H9 (cell line): ENCODE data around the gene GOLGA3. TPM values are rescaled to one million over a fixed set of nuclear protein-coding genes. Genes with fewer than 3 reads are reported as not detected.

ENCODE experiments used
- DNase-seq: peaks from one replicate; pipeline ENCODE4 v3.0.0-alpha.2; 2017
- H2AFZ ChIP-seq: one replicate; pipeline ENCODE4 v1.6.1; 2013; ENCODE audit warnings: mild to moderate bottlenecking, low read length, control low read depth, moderate library complexity
- H2AK5ac ChIP-seq: 2 replicates; pipeline ENCODE4 v1.6.1; 2013; ENCODE audit warnings: low read length, control low read depth, mixed read lengths; ENCODE audit not compliant: insufficient read length
- H2BK120ac ChIP-seq: one replicate; pipeline ENCODE4 v1.6.1; 2013; ENCODE audit warnings: low read depth, mild to moderate bottlenecking, low read length, control low read depth, inconsistent platforms; ENCODE audit not compliant: poor library complexity, severe bottlenecking
- H2BK12ac ChIP-seq: 2 replicates; pipeline ENCODE4 v1.6.1; 2013; ENCODE audit warnings: low read length, control low read depth, mixed read lengths, low read depth; ENCODE audit not compliant: insufficient read length
- H2BK15ac ChIP-seq: 2 replicates; pipeline ENCODE4 v1.6.1; 2013; ENCODE audit warnings: low read depth, low read length, control low read depth
- H2BK20ac ChIP-seq: one replicate; pipeline ENCODE4 v1.6.1; 2013; ENCODE audit warnings: low read depth, mild to moderate bottlenecking, low read length, control low read depth, inconsistent platforms; ENCODE audit not compliant: poor library complexity, severe bottlenecking
- H2BK5ac ChIP-seq: 2 replicates; pipeline ENCODE4 v1.6.1; 2013; ENCODE audit warnings: low read length, control low read depth, mixed read lengths; ENCODE audit not compliant: insufficient read length
- H3K14ac ChIP-seq: 2 replicates; pipeline ENCODE4 v1.6.1; 2013; ENCODE audit warnings: low read length, control low read depth; ENCODE audit not compliant: insufficient read depth
- H3K18ac ChIP-seq: 2 replicates; pipeline ENCODE4 v1.6.1; 2013; ENCODE audit warnings: low read depth, mild to moderate bottlenecking, mixed read lengths, low read length, control low read depth; ENCODE audit not compliant: insufficient read length
- H3K23ac ChIP-seq: 2 replicates; pipeline ENCODE4 v1.6.1; 2013; ENCODE audit warnings: low read length, control low read depth, mixed read lengths, low read depth; ENCODE audit not compliant: insufficient read length
- H3K23me2 ChIP-seq: 2 replicates; pipeline ENCODE4 v1.6.1; 2013; ENCODE audit warnings: low read depth, mild to moderate bottlenecking, mixed read lengths, low read length, control low read depth; ENCODE audit not compliant: insufficient read length, poor library complexity, severe bottlenecking
- H3K27ac ChIP-seq: 2 replicates; pipeline ENCODE4 v1.5.1; 2013; ENCODE audit warnings: low read length, control low read depth, mixed read lengths, low read depth; ENCODE audit not compliant: insufficient read length
- H3K27me3 ChIP-seq: 2 replicates; pipeline ENCODE4 v1.6.1; 2013; ENCODE audit warnings: low read length, control low read depth, inconsistent platforms; ENCODE audit not compliant: insufficient read depth
- H3K4ac ChIP-seq: 2 replicates; pipeline ENCODE4 v1.6.1; 2013; ENCODE audit warnings: low read depth, mild to moderate bottlenecking, control low read depth, inconsistent platforms, low read length, moderate library complexity
- H3K4me1 ChIP-seq: 2 replicates; pipeline ENCODE4 v1.6.1; 2013; ENCODE audit warnings: low read length, control low read depth, inconsistent platforms; ENCODE audit not compliant: insufficient read depth
- H3K4me2 ChIP-seq: 2 replicates; pipeline ENCODE4 v1.6.1; 2013; ENCODE audit warnings: low read length, control low read depth, mixed read lengths; ENCODE audit not compliant: insufficient read length, insufficient read depth
- H3K56ac ChIP-seq: 2 replicates; pipeline ENCODE4 v1.6.1; 2013; ENCODE audit warnings: low read depth, mild to moderate bottlenecking, mixed read lengths, low read length, control low read depth; ENCODE audit not compliant: insufficient read length
- H3K79me1 ChIP-seq: 2 replicates; pipeline ENCODE4 v1.6.1; 2013; ENCODE audit warnings: low read depth, mild to moderate bottlenecking, moderate library complexity, low read length, control low read depth, inconsistent platforms; ENCODE audit not compliant: insufficient read depth, poor library complexity, severe bottlenecking
- H3K79me2 ChIP-seq: 2 replicates; pipeline ENCODE4 v1.6.1; 2013; ENCODE audit warnings: low read length, control low read depth, inconsistent platforms; ENCODE audit not compliant: insufficient read depth
- H3K9ac ChIP-seq: 2 replicates; pipeline ENCODE4 v1.6.1; 2013; ENCODE audit warnings: low read length, control low read depth, mixed read lengths; ENCODE audit not compliant: insufficient read length; ENCODE audit errors: extremely low read depth
- H3K9me3 ChIP-seq: one replicate; pipeline ENCODE4 v1.6.1; 2013; ENCODE audit warnings: low read depth, low read length, inconsistent platforms; ENCODE audit not compliant: control insufficient read depth
- H3T11ph ChIP-seq: one replicate; pipeline ENCODE4 v1.6.1; 2013; ENCODE audit warnings: mild to moderate bottlenecking, low read length, control low read depth, inconsistent platforms
- H4K20me1 ChIP-seq: one replicate; pipeline ENCODE4 v1.6.1; 2013; ENCODE audit not compliant: control insufficient read depth, insufficient read length, insufficient read depth
- H4K5ac ChIP-seq: 2 replicates; pipeline ENCODE4 v1.6.1; 2013; ENCODE audit warnings: low read depth, mild to moderate bottlenecking, mixed read lengths, low read length, control low read depth; ENCODE audit not compliant: insufficient read length
- H4K8ac ChIP-seq: replicated peaks from 2 replicates; pipeline ENCODE4 v1.6.1; 2013; ENCODE audit warnings: low read length, control low read depth, mixed read lengths, low read depth; ENCODE audit not compliant: insufficient read length
- H4K91ac ChIP-seq: 2 replicates; pipeline ENCODE4 v1.6.1; 2013; ENCODE audit warnings: low read depth, mild to moderate bottlenecking, moderate library complexity, mixed read lengths, low read length, control low read depth; ENCODE audit not compliant: insufficient read length
- H3K27ac Mint-ChIP-seq, 3 experiments: 2 replicates in 2 of 3; 3 replicates in 1 of 3; pipeline ENCODE4 v1.8.0; 2020 to 2021; ENCODE audit warnings: mixed read lengths in 3 of 3, mild to moderate bottlenecking in 1 of 3, moderate library complexity in 1 of 3
- H3K27me3 Mint-ChIP-seq: 2 replicates; pipeline ENCODE4 v1.8.0; 2021; ENCODE audit warnings: low read depth, mild to moderate bottlenecking, moderate library complexity, mixed read lengths
- H3K36me3 Mint-ChIP-seq, 3 experiments: 2 replicates in 2 of 3; 3 replicates in 1 of 3; pipeline ENCODE4 v1.8.0; 2020 to 2021; ENCODE audit warnings: low read depth in 3 of 3, mixed read lengths in 3 of 3; ENCODE audit not compliant: insufficient read depth in 1 of 3
- H3K4me1 Mint-ChIP-seq, 2 experiments: 2 replicates each; pipeline ENCODE4 v1.8.0; 2020; ENCODE audit warnings: mixed read lengths in 2 of 2
- H3K4me3 Mint-ChIP-seq, 2 experiments: 2 replicates in 1 of 2; 3 replicates in 1 of 2; pipeline ENCODE4 v1.8.0; 2020 to 2021; ENCODE audit warnings: mild to moderate bottlenecking in 2 of 2, mixed read lengths in 2 of 2, moderate library complexity in 1 of 2
- H3K9me3 Mint-ChIP-seq, 2 experiments: 2 replicates in 1 of 2; 3 replicates in 1 of 2; pipeline ENCODE4 v1.8.0; 2020; ENCODE audit warnings: mild to moderate bottlenecking in 2 of 2, mixed read lengths in 2 of 2, moderate library complexity in 1 of 2
- CTCF ChIP-seq: fragments of 200-600 bp; sonication (generic); conservative IDR thresholded peaks from 3 replicates; pipeline ENCODE4 v1.8.0; 2021; ENCODE audit warnings: antibody characterized with exemption, mild to moderate bottlenecking
- WGBS: extraction: QIAGEN DNeasy Blood & Tissue Kit; methylation state at CpG from one replicate; pipeline ENCODE4 v1.1.7; 2013; ENCODE audit warnings: missing lambda C conversion rate, low lambda C conversion rate, mixed read lengths; ENCODE audit not compliant: insufficient read length; ENCODE audit errors: extremely low coverage; 5-methylcytosine and 5-hydroxymethylcytosine counted together
- total RNA-seq: library from RNA; stranded (reverse); gene quantifications from 2 replicates; pipeline ENCODE4 v1.2.1, GENCODE V29; 2021

Gene GOLGA3
- total RNA-seq, 1 experiment from 2014 or later, result 40.1 TPM

GRCh38 chr12:132853285-132854092 lies 24.8 kb upstream of the GOLGA3 start:
- no peaks in the 10 kb centered on the region for H3K9me3 ChIP-seq
- no peak overlapping the region for H3K4me3 Mint-ChIP-seq
- H2AFZ ChIP-seq, result no peak overlapping the region
- no peak overlapping the region for H3K9ac ChIP-seq
- no peak overlapping the region for H4K91ac ChIP-seq
- no peak overlapping the region for H2BK120ac ChIP-seq
- no peak overlapping the region for H4K5ac ChIP-seq
- no peak overlapping the region for H2BK12ac ChIP-seq
- WGBS, result no CpG with 5 or more reads among the region's 51 CpGs
- no peak overlapping the region for H3K14ac ChIP-seq
- no peak for TF ChIP-seq CTCF
- no peak overlapping the region for H2BK15ac ChIP-seq
- peaks cover 2% of the 10 kb centered on the region in 2 experiments for H3K4me1 Mint-ChIP-seq
- H3K18ac ChIP-seq, result no peak overlapping the region
- no peak overlapping the region for H2AK5ac ChIP-seq
- no peaks in the 10 kb centered on the region for H3K23me2 ChIP-seq
- H3K4me1 ChIP-seq, result no peaks in the 10 kb centered on the region
- no peak overlapping the region for H3K56ac ChIP-seq
- no peak overlapping the region for H4K8ac ChIP-seq
- no peaks in the 10 kb centered on the region for H3K79me2 ChIP-seq
- H3K4me2 ChIP-seq, result no peak overlapping the region
- H3K27ac Mint-ChIP-seq, result no peak overlapping the region
- no peaks in the 10 kb centered on the region for H4K20me1 ChIP-seq
- no peak overlapping the region for H2BK5ac ChIP-seq
- no peaks in the 10 kb centered on the region for H3K79me1 ChIP-seq
- H2BK20ac ChIP-seq, result no peak overlapping the region
- H3K36me3 Mint-ChIP-seq, result peaks cover 35 to 74% (median 55%) of the 10 kb centered on the region in 3 experiments
- no peak overlapping the region for H3K27ac ChIP-seq
- H3K4ac ChIP-seq, result no peak overlapping the region
- H3T11ph ChIP-seq, result no peak overlapping the region
- no peaks in the 10 kb centered on the region for H3K9me3 Mint-ChIP-seq
- H3K23ac ChIP-seq, result no peak overlapping the region
- no peak for DNase-seq
- H3K27me3 ChIP-seq, result no peaks in the 10 kb centered on the region
- no peaks in the 10 kb centered on the region for H3K27me3 Mint-ChIP-seq
